Fibroblast of mammary gland (primary cell): ENCODE measurements around the gene TBX1.

Source experiments
- DNase-seq: peaks from one replicate; pipeline ENCODE4 v3.0.0-alpha.2; 2010; ENCODE audit warnings: low read depth
- H3K4me3 ChIP-seq: 2 replicates; pipeline ENCODE4 v1.5.1; 2011; ENCODE audit warnings: low read depth, mild to moderate bottlenecking, low read length, moderate library complexity; ENCODE audit not compliant: control insufficient read depth
- TF ChIP-seq, protein P1 (sequence below): conservative IDR thresholded peaks from 2 replicates; pipeline ENCODE4 v1.5.1; 2011; ENCODE audit warnings: low read depth, low read length, inconsistent platforms; ENCODE audit not compliant: control insufficient read depth, insufficient read depth

The TBX1 gene

GRCh38 chr22:19762568-19763457, 2.2 kb downstream of the TBX1 start:
- TF ChIP-seq, protein P1, sequence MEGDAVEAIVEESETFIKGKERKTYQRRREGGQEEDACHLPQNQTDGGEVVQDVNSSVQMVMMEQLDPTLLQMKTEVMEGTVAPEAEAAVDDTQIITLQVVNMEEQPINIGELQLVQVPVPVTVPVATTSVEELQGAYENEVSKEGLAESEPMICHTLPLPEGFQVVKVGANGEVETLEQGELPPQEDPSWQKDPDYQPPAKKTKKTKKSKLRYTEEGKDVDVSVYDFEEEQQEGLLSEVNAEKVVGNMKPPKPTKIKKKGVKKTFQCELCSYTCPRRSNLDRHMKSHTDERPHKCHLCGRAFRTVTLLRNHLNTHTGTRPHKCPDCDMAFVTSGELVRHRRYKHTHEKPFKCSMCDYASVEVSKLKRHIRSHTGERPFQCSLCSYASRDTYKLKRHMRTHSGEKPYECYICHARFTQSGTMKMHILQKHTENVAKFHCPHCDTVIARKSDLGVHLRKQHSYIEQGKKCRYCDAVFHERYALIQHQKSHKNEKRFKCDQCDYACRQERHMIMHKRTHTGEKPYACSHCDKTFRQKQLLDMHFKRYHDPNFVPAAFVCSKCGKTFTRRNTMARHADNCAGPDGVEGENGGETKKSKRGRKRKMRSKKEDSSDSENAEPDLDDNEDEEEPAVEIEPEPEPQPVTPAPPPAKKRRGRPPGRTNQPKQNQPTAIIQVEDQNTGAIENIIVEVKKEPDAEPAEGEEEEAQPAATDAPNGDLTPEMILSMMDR, result no peak
- DNase-seq, result no peak
- H3K4me3 ChIP-seq, result peak overlapping the region; percentile 37

DNA sequence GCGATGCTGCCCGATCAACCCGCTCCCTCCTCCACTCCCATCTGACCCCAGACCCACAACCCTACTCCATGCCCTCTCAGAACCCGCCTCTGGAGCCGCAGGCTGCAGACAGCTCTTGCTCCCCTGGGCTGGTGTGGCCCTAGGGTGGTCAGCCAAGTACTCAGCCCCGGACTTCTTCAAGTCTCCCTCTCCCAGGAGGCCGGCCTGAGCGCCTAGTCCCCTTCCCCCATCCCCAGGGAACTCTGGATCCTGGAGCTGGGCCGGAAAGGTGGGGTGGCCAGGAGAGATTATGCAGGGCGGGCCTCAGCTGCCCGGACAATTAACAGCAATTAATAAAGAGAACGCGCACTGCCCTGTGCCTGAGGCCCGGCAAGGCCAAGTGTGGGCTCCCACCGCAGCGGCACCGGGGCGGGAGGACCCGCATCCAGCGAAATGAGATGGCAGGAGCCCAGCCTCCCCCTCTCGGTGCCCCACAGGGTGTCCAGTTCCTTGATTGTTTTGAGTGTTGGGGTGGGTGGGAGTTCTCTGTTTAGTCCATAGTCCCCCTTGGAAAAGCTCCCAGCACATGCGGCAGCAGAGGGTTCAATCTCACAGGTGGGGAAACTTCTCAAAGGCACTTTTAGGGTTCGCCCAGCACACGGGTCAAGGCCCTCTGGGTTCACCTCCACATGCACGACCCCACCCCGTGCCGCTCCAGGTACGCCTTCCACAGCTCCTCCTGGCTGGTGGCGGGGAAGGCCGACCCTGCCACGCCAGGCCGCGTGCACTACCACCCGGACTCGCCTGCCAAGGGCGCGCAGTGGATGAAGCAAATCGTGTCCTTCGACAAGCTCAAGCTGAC, 3.1 kb downstream of the TBX1 start:
- H3K4me3 ChIP-seq, result no peak overlapping the region
- no peak for DNase-seq
- TF ChIP-seq, protein P1, result no peak

DNA sequence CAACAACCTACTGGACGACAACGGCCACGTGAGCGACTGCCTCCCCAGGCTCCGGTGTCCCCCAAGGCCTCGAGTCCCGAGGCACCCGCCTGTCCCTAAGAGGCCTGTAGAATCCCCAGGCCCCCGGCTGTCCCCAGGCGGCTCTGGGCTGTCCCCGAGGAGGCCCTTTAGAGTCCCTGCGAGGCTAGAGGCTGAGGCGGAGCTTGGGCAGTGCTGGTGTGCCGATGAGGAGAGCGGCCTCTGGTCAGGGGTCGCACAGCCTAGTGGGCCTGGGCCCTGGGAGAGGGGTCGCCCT, 3.7 kb downstream of the TBX1 start:
- no peak overlapping the region for H3K4me3 ChIP-seq
- TF ChIP-seq, protein P1, result no peak
- no peak for DNase-seq

DNA sequence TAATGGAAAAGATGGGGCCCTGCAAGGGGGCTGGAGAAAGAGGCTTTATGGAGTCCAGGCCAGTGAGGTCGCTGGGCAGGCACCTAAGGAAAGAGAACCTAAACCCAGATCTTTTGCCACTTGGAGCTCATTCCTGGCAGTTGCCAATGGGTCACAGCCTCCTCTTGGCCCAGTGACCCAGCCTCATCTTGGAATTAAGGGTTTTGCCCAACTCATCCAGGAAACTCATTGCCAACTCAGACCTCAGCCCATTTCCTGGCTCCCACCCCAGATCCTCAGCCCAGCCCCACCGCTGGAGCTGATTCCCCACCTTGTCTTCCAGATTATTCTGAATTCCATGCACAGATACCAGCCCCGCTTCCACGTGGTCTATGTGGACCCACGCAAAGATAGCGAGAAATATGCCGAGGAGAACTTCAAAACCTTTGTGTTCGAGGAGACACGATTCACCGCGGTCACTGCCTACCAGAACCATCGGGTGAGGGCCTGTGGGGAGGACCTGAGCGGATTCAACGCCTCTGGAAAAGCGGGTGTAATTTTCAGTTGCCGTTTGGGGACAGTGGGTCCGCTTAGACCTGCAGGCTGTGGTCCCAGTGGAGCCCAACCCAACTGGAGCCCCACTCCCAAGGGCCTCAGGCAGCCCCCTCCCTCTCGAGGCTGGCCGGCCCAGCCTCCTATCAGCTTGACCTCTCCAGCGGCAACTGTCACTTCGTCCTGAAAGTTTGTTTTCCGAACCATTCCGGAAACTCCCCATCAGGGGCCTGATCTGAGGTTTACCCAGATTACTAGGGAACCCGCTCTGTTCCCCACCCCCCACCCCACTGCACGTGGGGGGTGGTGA, 4.3 kb downstream of the TBX1 start:
- no peak overlapping the region for H3K4me3 ChIP-seq
- TF ChIP-seq, protein P1, result no peak
- no peak for DNase-seq

GRCh38 chr22:19765477-19766239, 5.1 kb downstream of the TBX1 start:
- DNase-seq, result no peak
- TF ChIP-seq, protein P1, result no peak
- no peak overlapping the region for H3K4me3 ChIP-seq

GRCh38 chr22:19766240-19766510, 5.6 kb downstream of the TBX1 start:
- H3K4me3 ChIP-seq, result no peak overlapping the region
- TF ChIP-seq, protein P1, result no peak
- DNase-seq, result no peak
